ENCODE measurements around the gene CCDC59.

GRCh38 chr12:82357845-82358199 lies 365 bp downstream of the CCDC59 start:
- TF ChIP-seq NRF1 (IDR thresholded peaks at IDR 0.05; ENCODE audit: low read depth, low read length), result no peak
- TF ChIP-seq CTCF (IDR thresholded peaks at IDR 0.05), result no peak
- no peak for TF ChIP-seq ZBTB33 (IDR thresholded peaks at IDR 0.05; ENCODE audit: borderline replicate concordance, low read depth)
- TF ChIP-seq MAX (IDR thresholded peaks at IDR 0.05; ENCODE audit: low read depth), result no peak
- no peak for TF ChIP-seq POLR2AphosphoS5 (IDR thresholded peaks at IDR 0.05; ENCODE audit: low read depth, low read length)
- no peak for TF ChIP-seq FOXM1 (IDR thresholded peaks at IDR 0.05; ENCODE audit: low read depth)
- no peak for TF ChIP-seq RCOR1 (IDR thresholded peaks at IDR 0.05; ENCODE audit: low read length)
- no peak for TF ChIP-seq NFIC (IDR thresholded peaks at IDR 0.05; ENCODE audit: borderline replicate concordance)
- TF ChIP-seq FOXJ3 (CRISPR knock-in tag; IDR thresholded peaks at IDR 0.05), result no peak
- no peak for TF ChIP-seq USF2 (IDR thresholded peaks at IDR 0.05; ENCODE audit: borderline replicate concordance, low read depth, low read length)
- TF ChIP-seq EZH2phosphoT487 (IDR thresholded peaks at IDR 0.05; ENCODE audit: borderline replicate concordance, low read depth), result no peak
- no peak for TF ChIP-seq REST (IDR thresholded peaks at IDR 0.05; ENCODE audit: low read depth, low read length)
- TF ChIP-seq GABPA (IDR thresholded peaks at IDR 0.05; ENCODE audit: low read depth), result no peak
